GM23338 (cell line): ENCODE data around the gene FLYWCH1. TPM values are rescaled to one million over a fixed set of nuclear protein-coding genes. Genes with fewer than 3 reads are reported as not detected.
A peak's percentile ranks its signal among the peaks of the same experiment; 100 is the strongest.

Experiments
- ATAC-seq: fragments of 200-7000 bp; cut with Tn5 transposase; 3 replicates; pipeline ENCODE4 v1.9.1; 2020
- DNase-seq: peaks from one replicate; pipeline ENCODE4 v3.0.0-alpha.2; 2015; ENCODE audit warnings: low spot score
- H2AFZ ChIP-seq: fragments of 200-600 bp; sonication (generic); 2 replicates; pipeline ENCODE4 v1.8.0; 2016; ENCODE audit warnings: antibody characterized with exemption, mild to moderate bottlenecking, moderate library complexity
- H3F3A ChIP-seq: fragments of 200-600 bp; sonication (generic); replicated peaks from 2 replicates; pipeline ENCODE4 v1.8.0; 2017; ENCODE audit warnings: antibody characterized with exemption, mixed run types, low read depth
- H3K27ac ChIP-seq: fragments of 200-600 bp; sonication (generic); 2 replicates; pipeline ENCODE4 v1.6.1; 2016; ENCODE audit warnings: low read depth
- H3K27me3 ChIP-seq: fragments of 200-600 bp; sonication (generic); 2 replicates; pipeline ENCODE4 v1.8.0; 2016; ENCODE audit warnings: mild to moderate bottlenecking, mixed run types, moderate library complexity; ENCODE audit not compliant: insufficient read depth
- H3K36me3 ChIP-seq: fragments of 200-600 bp; sonication (generic); 2 replicates; pipeline ENCODE4 v1.8.0; 2016; ENCODE audit warnings: mild to moderate bottlenecking; ENCODE audit not compliant: insufficient read depth
- H3K4me1 ChIP-seq: fragments of 200-600 bp; sonication (generic); 2 replicates; pipeline ENCODE4 v1.8.0; 2016; ENCODE audit warnings: mild to moderate bottlenecking, moderate library complexity; ENCODE audit not compliant: insufficient read depth
- H3K4me2 ChIP-seq: fragments of 200-600 bp; sonication (generic); 2 replicates; pipeline ENCODE4 v1.7.1; 2017; ENCODE audit warnings: mixed run types
- H3K4me3 ChIP-seq: fragments of 200-600 bp; sonication (generic); 2 replicates; pipeline ENCODE4 v1.6.1; 2016; ENCODE audit warnings: mixed run types
- H3K79me2 ChIP-seq: fragments of 200-600 bp; sonication (generic); replicated peaks from 2 replicates; pipeline ENCODE4 v1.8.0; 2017; ENCODE audit warnings: mild to moderate bottlenecking; ENCODE audit not compliant: insufficient read depth
- H3K9me2 ChIP-seq: fragments of 200-600 bp; sonication (generic); 2 replicates; pipeline ENCODE4 v1.8.0; 2017; ENCODE audit not compliant: insufficient read depth
- H4K20me1 ChIP-seq: fragments of 200-600 bp; sonication (generic); replicated peaks from 2 replicates; pipeline ENCODE4 v1.8.0; 2017; ENCODE audit warnings: mild to moderate bottlenecking; ENCODE audit not compliant: insufficient read depth
- H3K27ac Mint-ChIP-seq: 2 replicates; pipeline ENCODE4 v1.8.0; 2020; ENCODE audit warnings: inconsistent platforms, mild to moderate bottlenecking, moderate library complexity, mixed read lengths
- H3K27me3 Mint-ChIP-seq: 3 replicates; pipeline ENCODE4 v1.8.0; 2022; ENCODE audit warnings: low read depth, mild to moderate bottlenecking, moderate library complexity, mixed read lengths, inconsistent platforms; ENCODE audit not compliant: insufficient read depth, poor library complexity
- H3K36me3 Mint-ChIP-seq: 3 replicates; pipeline ENCODE4 v1.8.0; 2021; ENCODE audit warnings: low read depth, mild to moderate bottlenecking, inconsistent platforms, moderate library complexity, mixed read lengths
- H3K4me1 Mint-ChIP-seq: 3 replicates; pipeline ENCODE4 v1.8.0; 2020; ENCODE audit warnings: mild to moderate bottlenecking, inconsistent platforms, mixed read lengths
- H3K4me3 Mint-ChIP-seq: 3 replicates; pipeline ENCODE4 v1.8.0; 2021; ENCODE audit warnings: moderate library complexity, mild to moderate bottlenecking, inconsistent platforms, mixed read lengths
- H3K9me3 Mint-ChIP-seq: 3 replicates; pipeline ENCODE4 v1.8.0; 2020; ENCODE audit warnings: moderate library complexity, mild to moderate bottlenecking, inconsistent platforms, mixed read lengths
- CREB1 ChIP-seq: fragments of 250-450 bp; sonication (Bioruptor Pico); IDR thresholded peaks from 2 replicates; pipeline ENCODE4 v1.5.0; 2020; ENCODE audit warnings: low read depth, mild to moderate bottlenecking, moderate library complexity
- CTCF ChIP-seq, 2 experiments: fragments of 200-600 bp in 1 of 2; sonication (generic) in 1 of 2; conservative IDR thresholded peaks; 2 replicates each; pipeline versions ENCODE4 v1.5.1 to v1.6.1; 2016 to 2017; ENCODE audit warnings: antibody characterized with exemption in 2 of 2, low read depth in 2 of 2, mild to moderate bottlenecking in 2 of 2, moderate library complexity in 1 of 2
- EZH2phosphoT487 ChIP-seq: fragments of 200-600 bp; sonication (generic); IDR thresholded peaks from one replicate; pipeline ENCODE4 v1.8.1; 2018; ENCODE audit warnings: antibody characterized with exemption; ENCODE audit not compliant: unreplicated experiment
- NANOG ChIP-seq: IDR thresholded peaks from 2 replicates; pipeline ENCODE4 v1.6.1; 2016; ENCODE audit warnings: antibody characterized with exemption, borderline replicate concordance
- POLR2AphosphoS5 ChIP-seq: IDR thresholded peaks from 2 replicates; pipeline ENCODE4 v1.6.1; 2016; ENCODE audit warnings: antibody characterized with exemption, low read depth
- ZNF114 ChIP-seq: fragments of 250-450 bp; sonication (Bioruptor Pico); IDR thresholded peaks from 2 replicates; pipeline ENCODE4 v1.5.0; 2020; ENCODE audit warnings: mild to moderate bottlenecking, moderate library complexity
- ZNF331 ChIP-seq: fragments of 250-450 bp; sonication (Bioruptor Pico); IDR thresholded peaks from 2 replicates; pipeline ENCODE4 v1.5.0; 2020; ENCODE audit warnings: low read depth, mild to moderate bottlenecking, moderate library complexity
- polyA plus RNA-seq: library from polyadenylated mRNA; unstranded; fragments of >200 nt; fragmentation: Nextera tagmentation; extraction: Ambion mirVana; gene quantifications from 2 replicates; pipeline ENCODE4 v1.2.1, GENCODE V29; 2016
- total RNA-seq: library from RNA; depleted of rRNA; stranded (reverse); fragments of >200 nt; shearing (Covaris generic); gene quantifications from 2 replicates; pipeline ENCODE4 v1.2.3, GENCODE V29; 2014
- TF ChIP-seq, protein P1 (sequence below): IDR thresholded peaks from one replicate; pipeline ENCODE4 v1.6.1; 2018; ENCODE audit warnings: antibody characterized with exemption; ENCODE audit not compliant: unreplicated experiment
- TF ChIP-seq, protein P2 (sequence below): IDR thresholded peaks from 2 replicates; pipeline ENCODE4 v1.6.1; 2016; ENCODE audit warnings: antibody characterized with exemption

Gene FLYWCH1
- total and polyA plus RNA-seq, 2 experiments from 2014 or later = 6.0 to 29.3 TPM

- TF ChIP-seq, protein P1, sequence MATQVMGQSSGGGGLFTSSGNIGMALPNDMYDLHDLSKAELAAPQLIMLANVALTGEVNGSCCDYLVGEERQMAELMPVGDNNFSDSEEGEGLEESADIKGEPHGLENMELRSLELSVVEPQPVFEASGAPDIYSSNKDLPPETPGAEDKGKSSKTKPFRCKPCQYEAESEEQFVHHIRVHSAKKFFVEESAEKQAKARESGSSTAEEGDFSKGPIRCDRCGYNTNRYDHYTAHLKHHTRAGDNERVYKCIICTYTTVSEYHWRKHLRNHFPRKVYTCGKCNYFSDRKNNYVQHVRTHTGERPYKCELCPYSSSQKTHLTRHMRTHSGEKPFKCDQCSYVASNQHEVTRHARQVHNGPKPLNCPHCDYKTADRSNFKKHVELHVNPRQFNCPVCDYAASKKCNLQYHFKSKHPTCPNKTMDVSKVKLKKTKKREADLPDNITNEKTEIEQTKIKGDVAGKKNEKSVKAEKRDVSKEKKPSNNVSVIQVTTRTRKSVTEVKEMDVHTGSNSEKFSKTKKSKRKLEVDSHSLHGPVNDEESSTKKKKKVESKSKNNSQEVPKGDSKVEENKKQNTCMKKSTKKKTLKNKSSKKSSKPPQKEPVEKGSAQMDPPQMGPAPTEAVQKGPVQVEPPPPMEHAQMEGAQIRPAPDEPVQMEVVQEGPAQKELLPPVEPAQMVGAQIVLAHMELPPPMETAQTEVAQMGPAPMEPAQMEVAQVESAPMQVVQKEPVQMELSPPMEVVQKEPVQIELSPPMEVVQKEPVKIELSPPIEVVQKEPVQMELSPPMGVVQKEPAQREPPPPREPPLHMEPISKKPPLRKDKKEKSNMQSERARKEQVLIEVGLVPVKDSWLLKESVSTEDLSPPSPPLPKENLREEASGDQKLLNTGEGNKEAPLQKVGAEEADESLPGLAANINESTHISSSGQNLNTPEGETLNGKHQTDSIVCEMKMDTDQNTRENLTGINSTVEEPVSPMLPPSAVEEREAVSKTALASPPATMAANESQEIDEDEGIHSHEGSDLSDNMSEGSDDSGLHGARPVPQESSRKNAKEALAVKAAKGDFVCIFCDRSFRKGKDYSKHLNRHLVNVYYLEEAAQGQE = no peak
- TF ChIP-seq EZH2phosphoT487 (no peak), ZNF331 (CRISPR knock-in tag) (no peak), POLR2AphosphoS5 (no peak), ZNF114 (no peak), CREB1 (no peak), CTCF (conservative IDR thresholded peaks at IDR 0.05; ENCODE audit: low read depth in 2 of 2) (no peak)
- TF ChIP-seq, protein P2, sequence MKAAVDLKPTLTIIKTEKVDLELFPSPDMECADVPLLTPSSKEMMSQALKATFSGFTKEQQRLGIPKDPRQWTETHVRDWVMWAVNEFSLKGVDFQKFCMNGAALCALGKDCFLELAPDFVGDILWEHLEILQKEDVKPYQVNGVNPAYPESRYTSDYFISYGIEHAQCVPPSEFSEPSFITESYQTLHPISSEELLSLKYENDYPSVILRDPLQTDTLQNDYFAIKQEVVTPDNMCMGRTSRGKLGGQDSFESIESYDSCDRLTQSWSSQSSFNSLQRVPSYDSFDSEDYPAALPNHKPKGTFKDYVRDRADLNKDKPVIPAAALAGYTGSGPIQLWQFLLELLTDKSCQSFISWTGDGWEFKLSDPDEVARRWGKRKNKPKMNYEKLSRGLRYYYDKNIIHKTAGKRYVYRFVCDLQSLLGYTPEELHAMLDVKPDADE = no peak
These were observed 3.6 kb downstream of the FLYWCH1 start (continued) for GRCh38 chr16:2915196-2915929.

DNA sequence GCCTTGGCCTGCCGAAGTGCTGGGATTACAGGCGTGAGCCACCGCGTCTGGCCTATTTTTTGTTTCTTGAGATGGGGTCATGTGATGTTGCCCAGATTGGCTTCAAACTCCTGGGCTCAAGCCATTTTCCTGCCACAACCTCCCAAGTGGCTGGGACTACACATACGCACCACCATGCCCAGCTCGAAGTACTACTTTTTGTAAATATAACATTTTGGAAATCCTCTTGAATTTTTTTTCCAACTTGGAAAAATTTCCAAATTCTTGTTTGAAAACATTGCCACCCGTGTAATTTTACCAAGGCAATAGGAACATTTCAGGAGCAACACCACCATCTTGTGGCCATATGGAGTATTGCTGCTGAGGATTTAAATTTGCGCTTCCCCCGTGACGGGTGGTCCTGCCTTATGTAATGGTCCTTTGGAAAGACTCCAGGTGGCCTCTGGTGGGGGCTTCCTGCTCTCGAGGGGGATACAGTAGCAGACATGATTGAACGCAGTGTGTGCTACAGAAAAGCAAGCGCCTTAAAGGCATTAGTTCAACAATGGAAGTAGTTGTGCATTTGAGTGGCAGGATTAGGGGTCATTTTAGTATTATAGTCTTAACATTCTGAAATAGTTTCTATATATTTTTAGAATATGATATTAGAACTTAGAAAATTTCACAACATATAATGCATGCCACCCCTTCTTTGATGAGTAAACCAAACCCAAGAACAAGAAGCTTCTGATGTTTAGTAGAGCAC is 8.0 kb downstream of the FLYWCH1 start:
- Histone ChIP-seq H3K27me3 (no peaks in the 10 kb centered on the region), H3F3A (peaks cover 12% of the 10 kb centered on the region; the same call in 1 of the 2 replicates), H3K36me3 (0 out of 2 replicates have a peak, but pooled peaks cover 4% of the 10 kb centered on the region), H2AFZ (no peak overlapping the region), H4K20me1 (no peaks in the 10 kb centered on the region), H3K4me1 (no peaks in the 10 kb centered on the region), H3K4me3 (no peak overlapping the region), H3K79me2 (no peaks in the 10 kb centered on the region), H3K4me2 (no peak overlapping the region), H3K9me2 (no peaks in the 10 kb centered on the region), H3K27ac (no peak overlapping the region)
- H3K4me3 Mint-ChIP-seq = no peak overlapping the region
- H3K27me3 Mint-ChIP-seq = peaks cover 4% of the 10 kb centered on the region
- H3K36me3 Mint-ChIP-seq = peaks cover 6% of the 10 kb centered on the region; the same call in 1 of the 3 replicates
- DNase-seq = peak; percentile 74
- no peaks in the 10 kb centered on the region for H3K9me3 Mint-ChIP-seq
- H3K27ac Mint-ChIP-seq = no peak overlapping the region
- H3K4me1 Mint-ChIP-seq = no peaks in the 10 kb centered on the region; the same call in 2 of the 3 replicates
- peak; percentile 81 to 99 for TF ChIP-seq CTCF (conservative IDR thresholded peaks at IDR 0.05; ENCODE audit: low read depth in 2 of 2)
- TF ChIP-seq NANOG = no peak
- peak; percentile 72 for ATAC-seq
